Activated CD8-positive, alpha-beta memory T cell treated with anti-CD3 and anti-CD28 coated beads, Interleukin-2, amount 50 U/mL, for 1 hour (primary cell): ENCODE data around the gene IFNAR1.
"Not testable (repeated sequence)": the region's sequence is repeated elsewhere in the genome, so short reads cannot be mapped to it uniquely, and the experiment has no call there.

Experiments used
- DNase-seq: peaks from one replicate; pipeline ENCODE4 v3.0.0-alpha.2; 2020; ENCODE audit errors: extremely low read depth

The IFNAR1 gene

GRCh38 chr21:33305938-33306337 is 18.8 kb upstream of the IFNAR1 start:
- DNase-seq = no peak

- no peak for DNase-seq
Observed at GRCh38 chr21:33308586-33309490, 15.9 kb upstream of the IFNAR1 start.

GRCh38 chr21:33309778-33310177 is 15.0 kb upstream of the IFNAR1 start:
- DNase-seq = no peak

- no peak for DNase-seq
Observed at GRCh38 chr21:33312121-33312520, 12.6 kb upstream of the IFNAR1 start.

GRCh38 chr21:33313183-33313582 is 11.6 kb upstream of the IFNAR1 start:
- DNase-seq = no peak

GRCh38 chr21:33313611-33314010 is 11.2 kb upstream of the IFNAR1 start:
- DNase-seq = no peak

GRCh38 chr21:33314111-33314510 is 10.7 kb upstream of the IFNAR1 start:
- no peak for DNase-seq

GRCh38 chr21:33315946-33316710 is 8.6 kb upstream of the IFNAR1 start:
- no peak for DNase-seq

GRCh38 chr21:33317145-33317544 is 7.6 kb upstream of the IFNAR1 start:
- no peak for DNase-seq

GRCh38 chr21:33317786-33318486 is 6.8 kb upstream of the IFNAR1 start:
- DNase-seq = no peak

GRCh38 chr21:33321005-33321404 is 3.8 kb upstream of the IFNAR1 start:
- not testable (repeated sequence) for DNase-seq

- DNase-seq = not testable (repeated sequence)
Observed at GRCh38 chr21:33323610-33324009, 1.2 kb upstream of the IFNAR1 start.

GRCh38 chr21:33325222-33326067 is 675 bp downstream of the IFNAR1 start:
- DNase-seq = peak; percentile 22

- DNase-seq = no peak
Observed at GRCh38 chr21:33327326-33327725, 2.6 kb downstream of the IFNAR1 start.

- DNase-seq = no peak
Observed at GRCh38 chr21:33327792-33328433, 3.1 kb downstream of the IFNAR1 start.

- DNase-seq = no peak
Observed at GRCh38 chr21:33330726-33331125, 6.0 kb downstream of the IFNAR1 start.

- no peak for DNase-seq
Observed at GRCh38 chr21:33332143-33332542, 7.4 kb downstream of the IFNAR1 start.

- DNase-seq = no peak
Observed at GRCh38 chr21:33334191-33334590, 9.4 kb downstream of the IFNAR1 start.

GRCh38 chr21:33334824-33335223 is 10.1 kb downstream of the IFNAR1 start:
- no peak for DNase-seq

GRCh38 chr21:33339135-33339534 is 14.4 kb downstream of the IFNAR1 start:
- no peak for DNase-seq

GRCh38 chr21:33339918-33340317 is 15.1 kb downstream of the IFNAR1 start:
- DNase-seq = no peak
